Posterior cingulate gyrus (tissue), 11 donors: ENCODE results near the gene KNOP1.

Experiments
- DNase-seq, 10 donors: peaks; one replicate each; pipeline versions ENCODE4 v3.0.0 to v3.0.0-alpha.2; 2020 to 2021; ENCODE audit warnings: mixed read lengths in 3 of 10
- intact Hi-C: fragments of 100-400 bp; cut with DNase I; formaldehyde crosslinking; loops from one replicate; pipeline ENCODE4 v1.15.1; 2023

Gene KNOP1, protein sequence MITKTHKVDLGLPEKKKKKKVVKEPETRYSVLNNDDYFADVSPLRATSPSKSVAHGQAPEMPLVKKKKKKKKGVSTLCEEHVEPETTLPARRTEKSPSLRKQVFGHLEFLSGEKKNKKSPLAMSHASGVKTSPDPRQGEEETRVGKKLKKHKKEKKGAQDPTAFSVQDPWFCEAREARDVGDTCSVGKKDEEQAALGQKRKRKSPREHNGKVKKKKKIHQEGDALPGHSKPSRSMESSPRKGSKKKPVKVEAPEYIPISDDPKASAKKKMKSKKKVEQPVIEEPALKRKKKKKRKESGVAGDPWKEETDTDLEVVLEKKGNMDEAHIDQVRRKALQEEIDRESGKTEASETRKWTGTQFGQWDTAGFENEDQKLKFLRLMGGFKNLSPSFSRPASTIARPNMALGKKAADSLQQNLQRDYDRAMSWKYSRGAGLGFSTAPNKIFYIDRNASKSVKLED

DNA sequence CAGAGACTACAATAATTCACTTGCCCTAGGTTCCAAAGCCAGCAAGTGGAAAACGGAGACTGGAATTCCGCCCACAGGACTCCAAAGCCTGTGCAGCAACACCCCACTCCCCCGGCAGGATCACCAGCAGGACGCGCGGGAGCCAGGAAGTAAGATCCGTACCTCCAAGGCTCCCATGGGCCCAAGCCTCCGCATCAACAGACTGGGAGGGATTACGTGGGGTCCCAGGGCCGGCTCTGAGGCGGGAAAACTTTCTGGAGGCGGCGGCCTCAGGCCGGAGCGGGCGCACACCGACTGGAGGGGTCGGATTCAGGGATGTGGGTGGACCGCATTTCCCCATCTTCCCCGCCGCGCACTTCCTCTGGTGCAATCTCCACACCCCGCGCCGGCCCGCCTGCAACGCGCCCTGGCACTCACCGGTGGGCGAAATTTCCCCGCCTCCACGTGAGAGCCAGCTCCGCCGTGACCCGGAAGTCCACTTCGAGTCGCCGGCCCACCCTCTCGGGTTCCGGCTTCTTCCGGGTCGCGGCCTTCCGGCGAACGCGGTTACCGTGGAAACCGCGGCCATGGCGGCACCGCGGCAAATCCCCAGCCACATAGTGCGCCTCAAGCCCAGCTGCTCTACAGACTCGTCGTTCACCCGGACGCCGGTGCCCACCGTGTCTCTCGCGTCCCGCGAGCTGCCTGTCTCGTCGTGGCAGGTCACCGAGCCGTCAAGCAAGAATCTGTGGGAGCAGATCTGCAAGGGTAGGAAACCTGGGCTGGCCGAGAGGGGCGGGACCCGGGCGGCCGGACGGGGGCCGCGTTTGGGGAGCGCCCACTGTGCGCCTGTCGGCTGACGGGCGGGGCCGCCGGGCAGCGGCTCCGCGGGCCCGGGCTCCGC, at the start of gene KNOP1, which contains the start of gene IQCK:
TSS of gene KNOP1 (minus strand) at position 487 of the 883 bp plus-strand sequence. CDS start 3,192 bp downstream, outside the sequence.
TSS of gene IQCK (plus strand) at position 531 of the 883 bp plus-strand sequence. CDS start at position 567, 36 bp downstream.
- peak; percentile 80 to 98 (median 89) for DNase-seq
- intact Hi-C loops: loop anchor here (5.0 kb wide), 2 partner anchors 161 to 164 kb away; partner anchors contain the start of genes GPRC5B and VPS35L

DNA sequence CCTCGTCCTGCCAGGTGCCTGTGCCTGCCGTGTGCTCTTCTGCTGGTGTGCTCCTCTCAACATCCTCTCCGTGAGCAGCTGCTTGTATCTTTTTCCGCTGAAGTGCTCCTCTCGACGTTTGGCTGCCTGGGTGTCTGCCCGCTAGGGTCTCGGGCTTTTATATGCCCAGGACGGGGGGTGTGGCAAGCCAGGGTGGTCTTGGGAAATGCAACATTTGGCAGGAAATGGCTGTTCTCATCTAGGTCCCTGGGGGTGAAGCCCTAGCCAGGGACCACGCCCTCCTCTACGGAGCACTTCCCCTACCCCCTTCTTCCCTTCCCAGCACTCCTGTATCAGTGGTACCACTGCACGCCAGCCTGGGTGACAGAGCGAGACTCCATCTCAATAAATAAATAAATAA, 49.5 kb upstream of the KNOP1 start:
- no peak for DNase-seq
- intact Hi-C loops: loop anchor here (2.0 kb wide), 1 partner anchor 93 kb away; no protein-coding TSS in a partner anchor

DNA sequence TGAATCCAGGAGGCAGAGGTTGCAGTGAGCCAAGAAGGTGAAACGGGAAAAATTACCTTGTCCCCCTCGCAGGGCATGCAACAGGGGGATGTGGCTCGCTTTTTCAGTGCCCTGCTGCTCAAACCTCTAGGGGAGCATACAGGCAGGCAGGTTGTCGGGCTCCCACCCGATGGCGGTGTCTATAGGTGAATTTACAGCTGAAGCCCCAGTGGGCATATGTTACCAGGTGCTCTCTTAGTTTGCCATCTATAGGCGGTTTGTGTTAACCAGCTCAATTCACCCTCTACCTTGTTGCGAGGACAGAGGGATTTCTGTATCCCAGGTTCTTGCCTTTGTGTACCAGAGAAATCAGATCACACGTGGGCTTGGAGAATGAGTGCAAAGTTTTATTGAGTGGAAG, 49.0 kb upstream of the KNOP1 start:
- intact Hi-C loops: loop anchor here (2.0 kb wide), 1 partner anchor 94 kb away; no protein-coding TSS in a partner anchor
- DNase-seq: no peak

DNA sequence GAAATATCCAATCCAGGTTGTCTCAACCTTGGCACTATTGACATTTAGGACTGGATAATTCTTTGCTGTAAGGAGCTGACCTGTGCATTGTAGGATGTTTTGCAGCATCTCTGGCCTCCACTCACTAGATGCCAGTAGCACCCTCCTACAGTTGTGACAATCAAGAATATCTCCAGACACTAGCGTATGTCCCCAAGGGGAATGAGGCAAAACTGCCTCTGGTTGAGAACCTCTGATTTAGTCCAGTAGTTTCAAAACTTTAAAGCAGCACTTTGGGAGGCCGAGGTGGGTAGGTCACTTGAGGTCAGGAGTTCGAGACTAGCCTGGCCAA, 48.5 kb upstream of the KNOP1 start:
- intact Hi-C loops: loop anchor here (2.0 kb wide), 1 partner anchor 94 kb away; no protein-coding TSS in a partner anchor
- no peak for DNase-seq

DNA sequence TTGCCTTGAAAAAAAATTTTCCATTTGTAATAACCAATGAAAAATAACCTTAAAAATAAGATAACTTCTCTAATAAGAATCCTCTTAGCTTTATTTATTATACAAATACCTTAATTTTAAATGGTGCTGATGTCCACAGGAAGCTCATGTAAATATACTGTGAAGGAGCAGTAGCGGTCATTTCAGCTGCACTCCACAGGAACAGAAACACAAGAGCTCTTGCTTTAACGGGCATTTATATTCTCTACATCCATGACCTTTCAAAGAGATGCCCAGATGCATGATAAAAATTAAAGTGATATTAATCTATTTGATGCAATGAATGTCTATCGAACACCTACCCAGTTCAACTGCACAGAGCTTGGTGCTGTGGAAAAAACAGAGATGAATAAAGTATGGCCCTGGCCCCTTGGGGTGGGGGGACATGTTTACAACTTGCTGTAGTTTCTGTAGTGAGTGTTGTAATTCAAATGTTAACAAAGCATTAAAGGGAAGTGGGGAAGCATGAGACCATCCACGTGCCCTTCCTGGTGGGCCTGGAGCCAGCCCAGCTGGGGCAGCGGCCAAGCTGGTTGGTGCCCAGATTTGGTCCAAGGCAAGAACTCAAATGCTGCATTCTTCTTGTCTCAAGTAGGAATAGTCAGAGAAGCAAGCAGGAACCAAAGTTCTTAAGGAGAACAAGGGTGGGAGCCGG, 48.0 kb upstream of the KNOP1 start:
- intact Hi-C loops: loop anchor here (2.0 kb wide), 1 partner anchor 95 kb away; no protein-coding TSS in a partner anchor
- peak; percentile 65 to 95 (median 78) for DNase-seq

DNA sequence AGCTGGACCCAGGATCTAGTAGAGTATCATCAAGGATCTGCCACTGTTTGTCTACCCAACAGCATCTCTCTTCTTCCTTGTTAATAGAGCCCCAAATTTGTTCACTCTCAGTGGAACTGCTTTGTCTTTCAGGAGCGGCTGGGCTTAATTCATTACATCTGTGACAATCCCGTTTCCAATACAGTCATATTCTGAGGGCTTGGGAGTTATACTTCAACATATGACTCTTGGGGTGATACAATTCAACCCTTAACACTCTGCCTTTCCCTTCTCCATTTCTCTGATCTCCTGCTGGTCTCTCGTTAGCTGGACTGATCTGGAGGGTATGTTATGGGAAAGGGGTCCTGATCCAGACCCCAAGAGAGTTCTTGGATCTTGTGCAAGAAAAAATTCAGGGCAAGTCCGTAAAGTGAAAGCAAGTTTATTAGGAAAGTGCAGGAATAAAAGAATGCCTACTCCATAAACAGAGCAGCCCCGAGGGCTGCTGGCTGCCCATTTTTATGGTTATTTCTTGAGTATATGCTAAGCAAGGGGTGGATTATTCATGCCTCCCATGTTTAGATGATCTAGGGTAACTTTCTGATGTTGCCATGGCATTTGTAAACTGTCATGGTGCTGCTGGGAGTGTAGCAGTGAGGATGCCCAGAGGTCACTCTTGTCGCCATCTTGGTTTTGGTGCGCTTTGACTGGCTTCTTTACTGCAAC, 42.5 kb upstream of the KNOP1 start:
- intact Hi-C loops: loop anchor here (5.0 kb wide), 1 partner anchor 122 kb away; the partner anchor contains the start of gene GPRC5B

DNA sequence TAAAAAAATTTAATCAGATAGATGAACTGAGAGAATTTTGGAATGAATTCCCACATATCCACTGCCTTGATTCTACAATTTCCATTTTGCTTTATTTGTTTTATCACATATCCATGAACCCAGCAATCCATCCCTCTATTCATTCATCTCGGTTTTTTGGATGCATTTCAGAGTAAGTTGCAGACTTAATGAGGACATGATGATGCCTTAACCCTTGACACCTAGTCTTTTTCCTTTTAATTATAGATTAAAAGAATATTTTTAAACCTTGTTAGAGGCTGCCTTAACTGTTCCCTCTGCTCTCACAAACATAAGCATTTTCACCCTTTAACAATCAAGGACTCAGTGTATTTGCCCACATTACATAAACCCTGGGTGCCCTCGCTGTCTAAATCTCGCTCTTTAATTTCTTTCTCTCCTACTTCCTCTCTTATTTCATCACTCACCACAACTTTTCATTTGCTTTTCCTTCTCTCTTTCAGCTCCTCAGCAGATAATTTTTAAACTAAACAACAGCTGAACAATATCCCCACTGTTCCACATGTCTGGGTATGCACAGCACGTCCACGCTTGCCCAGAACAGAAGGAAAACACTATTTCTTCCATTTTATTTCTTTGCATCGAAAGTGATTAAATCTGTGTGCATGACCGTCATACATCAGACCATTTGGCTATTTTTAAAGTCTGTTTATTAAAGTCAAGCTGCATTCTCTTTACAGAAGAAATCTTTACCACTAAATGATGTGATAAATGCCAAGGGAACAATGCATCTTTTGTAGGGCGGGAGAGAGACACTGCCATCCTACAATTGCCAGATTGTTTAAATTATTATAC, 40.0 kb upstream of the KNOP1 start:
- DNase-seq: peak in 4 of 10 donors; percentile 21 to 83 (median 43)
- intact Hi-C loops: loop anchor here (10.0 kb wide), 1 partner anchor 93 kb away; no protein-coding TSS in a partner anchor

More for the DNA sequence above, 42.5 kb upstream of the KNOP1 start:
- DNase-seq: no peak

DNA sequence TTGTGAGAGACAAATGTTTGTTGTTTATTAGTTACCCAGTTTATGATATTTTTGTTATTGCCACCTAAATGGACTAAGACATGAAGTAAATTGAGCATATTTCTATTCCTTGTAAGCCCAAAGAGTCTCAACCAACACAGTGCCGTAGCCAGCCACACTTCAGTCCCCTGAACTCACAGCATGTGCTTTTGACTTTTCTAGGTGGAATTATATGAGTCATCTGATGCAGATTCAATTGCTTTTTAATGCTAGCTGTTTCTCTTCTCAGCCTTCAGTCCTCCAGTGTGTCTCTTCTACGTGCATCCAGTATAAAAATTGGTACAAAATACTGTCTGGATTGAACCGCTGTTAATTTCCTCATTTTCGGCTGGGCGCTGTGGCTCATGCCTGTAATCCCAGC, 39.0 kb upstream of the KNOP1 start:
- intact Hi-C loops: loop anchor here (10.0 kb wide), 1 partner anchor 92 kb away; no protein-coding TSS in a partner anchor

DNA sequence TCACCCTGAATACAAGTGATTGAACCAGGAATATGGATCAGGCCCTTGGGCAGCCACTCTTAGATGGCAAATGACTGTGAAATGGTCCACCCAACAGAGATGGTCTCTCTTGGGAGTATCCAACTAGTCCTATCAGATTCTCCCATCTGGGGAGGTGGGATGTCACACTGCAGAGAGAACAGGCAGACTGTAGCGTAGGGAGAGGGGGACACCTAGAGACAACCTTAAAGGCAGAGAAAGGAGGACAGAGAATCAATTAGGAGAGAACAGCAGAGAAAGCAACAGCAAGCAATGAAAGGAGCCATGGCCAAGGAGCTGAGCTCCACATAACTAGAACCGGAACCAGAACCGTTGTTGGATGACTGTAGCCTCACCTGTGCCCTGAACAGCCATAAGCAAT, 37.2 kb upstream of the KNOP1 start:
- no peak for DNase-seq
- intact Hi-C loops: loop anchor here (10.0 kb wide), 1 partner anchor 90 kb away; no protein-coding TSS in a partner anchor

More for the DNA sequence above, 39.0 kb upstream of the KNOP1 start:
- no peak for DNase-seq

DNA sequence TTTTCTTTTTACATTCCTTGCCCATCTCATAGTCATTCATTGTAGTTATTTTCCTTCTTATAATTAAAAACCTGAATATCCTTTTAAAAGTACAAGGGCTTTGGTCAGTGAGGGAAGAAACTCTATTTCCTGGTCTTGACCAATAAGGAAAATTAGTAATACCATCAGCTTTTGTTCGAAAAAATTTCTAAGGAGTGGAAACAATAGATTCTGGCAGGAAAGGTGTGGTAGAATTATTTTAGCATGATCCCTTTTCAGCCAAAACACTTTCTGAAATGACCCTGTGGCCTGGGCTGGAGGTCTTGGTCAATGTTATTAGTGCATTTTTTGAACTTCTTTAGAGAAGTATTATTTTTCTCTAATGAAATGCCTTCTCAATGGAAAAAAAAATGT, 36.6 kb upstream of the KNOP1 start:
- intact Hi-C loops: loop anchor here (10.0 kb wide), 1 partner anchor 90 kb away; no protein-coding TSS in a partner anchor
- no peak for DNase-seq

DNA sequence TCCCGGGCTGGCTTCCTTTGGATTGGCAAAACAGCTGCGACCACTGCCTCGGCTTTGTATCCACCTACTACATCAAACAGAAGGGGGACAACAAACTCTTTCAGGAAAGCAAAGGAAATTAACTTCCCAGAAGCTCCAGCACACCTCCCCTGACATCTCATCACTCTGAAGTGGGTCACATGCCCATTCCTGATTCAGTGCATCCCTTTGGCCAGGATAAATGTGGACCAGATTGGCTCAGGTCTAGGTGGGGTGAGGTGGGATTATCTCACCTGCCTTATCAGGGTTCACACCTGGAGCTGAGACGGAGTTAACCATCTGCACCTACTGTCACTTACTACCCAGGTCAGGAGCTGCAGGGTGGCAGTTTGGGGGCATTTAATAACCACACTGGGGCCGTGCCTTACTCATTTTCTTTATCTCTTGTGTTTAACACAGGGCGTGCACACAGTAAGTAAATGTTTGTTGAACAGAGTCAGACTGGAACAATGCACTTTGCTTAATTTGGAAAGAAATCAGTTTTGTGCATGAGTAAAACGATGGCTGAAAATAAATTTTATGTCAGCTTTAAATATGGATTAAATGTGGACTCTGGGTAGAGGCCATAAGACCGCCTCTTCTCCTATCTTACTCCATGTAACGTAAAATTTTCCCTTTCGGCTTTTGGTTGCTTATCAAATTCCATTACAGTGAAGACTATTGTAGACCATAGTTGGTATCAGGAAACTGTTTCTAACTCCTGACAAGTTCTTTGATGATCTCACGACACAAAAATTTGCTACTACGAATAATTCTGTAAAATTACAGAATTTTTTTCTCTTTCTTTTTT, 36.0 kb upstream of the KNOP1 start:
- intact Hi-C loops: loop anchor here (10.0 kb wide), 1 partner anchor 89 kb away; no protein-coding TSS in a partner anchor
- no peak for DNase-seq

DNA sequence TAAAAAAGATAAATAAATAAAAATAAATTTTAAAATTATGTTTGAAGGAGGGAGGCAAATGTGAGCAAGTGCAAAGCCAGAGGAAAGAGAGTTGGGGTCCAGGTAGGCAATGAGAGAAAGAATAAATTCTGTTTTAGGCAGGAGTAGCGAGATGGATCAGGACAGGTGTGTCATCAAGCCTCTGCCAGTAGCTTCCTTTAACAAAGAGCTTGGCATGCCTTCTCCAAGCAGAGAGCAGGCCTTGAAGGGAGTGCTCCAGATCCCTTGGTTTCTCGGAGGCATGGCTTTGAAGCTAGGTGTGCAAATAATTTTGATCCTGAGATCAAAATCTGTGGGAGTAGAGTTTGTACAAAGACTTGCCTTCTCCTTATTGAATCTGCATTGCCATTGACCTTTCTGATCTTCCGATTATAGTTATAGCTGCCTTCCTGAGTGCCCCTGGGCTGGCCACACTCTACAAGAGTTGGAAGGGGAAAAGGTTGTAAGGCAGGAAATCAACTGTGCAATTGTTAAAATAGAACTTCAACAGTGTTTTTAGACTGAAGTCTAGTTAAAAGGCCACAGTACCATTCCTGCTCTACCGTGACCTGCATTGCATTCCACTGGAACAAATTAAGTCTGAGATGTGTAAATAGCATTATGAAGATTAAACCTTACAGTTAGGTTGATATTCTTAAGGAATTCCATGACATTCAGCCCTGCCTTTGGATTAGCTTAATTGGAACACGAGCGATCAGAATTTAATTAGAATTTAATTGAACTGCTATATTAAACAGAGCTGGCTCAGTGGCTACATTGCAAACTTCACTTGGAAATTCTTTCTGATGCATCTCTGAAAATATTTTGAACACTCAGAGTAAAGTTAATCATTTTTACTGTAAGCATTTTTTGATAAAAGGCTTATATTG, 33.7 kb upstream of the KNOP1 start:
- intact Hi-C loops: loop anchor here (10.0 kb wide), 1 partner anchor 87 kb away; no protein-coding TSS in a partner anchor

DNA sequence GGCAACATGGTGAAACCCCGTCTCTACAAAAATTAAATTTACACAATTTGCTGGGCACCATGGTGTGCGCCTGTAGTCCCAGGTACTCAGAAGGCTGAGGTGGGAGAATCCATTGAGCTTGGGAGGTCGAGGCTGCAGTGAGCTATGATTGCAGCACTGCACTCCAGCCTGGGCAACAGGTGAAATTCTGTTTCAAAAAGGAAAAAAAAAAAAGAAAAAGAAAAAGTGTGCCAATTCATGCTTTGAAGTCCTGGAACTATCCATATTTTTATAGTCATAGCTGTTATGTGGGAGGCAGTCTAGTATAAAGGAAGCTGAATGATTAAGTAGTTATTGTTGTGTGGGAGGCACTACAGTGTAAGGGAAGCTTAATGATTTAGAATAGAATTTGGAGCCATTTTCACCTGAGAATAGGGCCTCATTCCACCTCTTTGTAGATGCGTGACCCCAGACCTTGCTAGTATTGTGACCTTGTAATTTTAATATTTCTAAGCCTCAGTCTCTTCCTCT, 31.6 kb upstream of the KNOP1 start:
- DNase-seq: no peak
- intact Hi-C loops: loop anchor here (10.0 kb wide), 1 partner anchor 85 kb away; no protein-coding TSS in a partner anchor

More for the DNA sequence above, 33.7 kb upstream of the KNOP1 start:
- no peak for DNase-seq

DNA sequence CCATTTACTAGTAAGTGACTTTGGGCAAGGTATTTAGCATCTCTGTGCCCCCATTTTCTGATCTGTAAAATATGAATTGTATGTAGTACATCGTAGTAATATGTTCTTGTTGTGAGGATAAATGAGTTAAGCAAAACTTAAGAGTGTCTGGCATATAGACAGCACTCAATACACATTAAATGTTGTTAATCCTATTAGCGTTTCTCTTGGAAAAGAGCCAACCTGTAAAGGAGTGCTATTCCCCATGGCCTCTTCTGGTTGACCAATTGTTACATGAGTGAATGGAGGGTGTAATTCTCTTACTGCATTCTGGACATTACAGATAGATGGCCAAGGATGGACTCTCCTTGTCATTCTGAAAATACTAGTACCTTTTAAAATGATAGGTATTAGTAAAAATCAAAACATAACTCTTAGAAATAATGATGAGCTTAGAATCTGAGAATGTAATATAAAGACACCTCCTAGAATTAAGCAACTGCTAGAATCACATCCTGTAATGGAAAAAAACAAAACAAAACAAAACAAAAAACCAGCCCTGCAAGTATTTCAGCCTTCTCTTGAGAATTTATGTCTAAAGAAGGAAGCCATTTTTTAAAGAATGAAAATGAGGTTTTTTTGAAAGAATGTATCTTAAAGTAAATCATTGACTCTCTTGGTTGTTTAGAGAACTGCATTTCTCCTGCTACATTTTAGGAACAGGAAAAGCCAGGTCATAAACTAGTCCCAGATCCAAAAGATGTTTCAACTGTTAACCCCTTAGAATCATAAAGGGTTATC, 30.6 kb upstream of the KNOP1 start:
- intact Hi-C loops: no loop called here
- DNase-seq: no peak

DNA sequence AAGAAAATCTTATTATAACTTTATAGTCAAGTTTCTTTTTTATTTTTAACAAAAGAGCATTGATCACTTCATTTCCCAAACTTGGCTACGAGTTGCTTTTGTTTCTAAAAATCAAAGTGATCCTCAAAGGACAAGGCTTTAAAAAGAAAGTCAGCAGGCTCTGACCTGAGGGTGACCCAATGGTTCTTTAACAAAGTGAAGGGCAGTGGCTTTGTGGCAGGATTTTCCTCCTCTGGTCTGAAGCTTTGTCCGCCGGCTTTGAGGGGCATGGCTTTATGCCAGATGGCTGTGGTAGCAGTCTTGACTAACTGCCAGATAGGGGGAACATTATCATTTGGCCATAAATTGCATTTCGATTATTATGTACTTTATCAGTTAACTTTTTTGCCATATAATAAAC, 28.5 kb upstream of the KNOP1 start:
- DNase-seq: peak in 1 of 10 donors; percentile 63

More for the DNA sequence above, 28.5 kb upstream of the KNOP1 start:
- intact Hi-C loops: no loop called here
